NK-92 (cell line): ENCODE data around the gene METTL21C.

ENCODE experiments used
- DNase-seq: peaks from one replicate; lab custom pipeline; 2025; ENCODE audit not compliant: unreplicated experiment; lab: John Stamatoyannopoulos, UW

METTL21C gene

GRCh38 chr13:102667911-102668310 is 26.9 kb downstream of the METTL21C start:
- no peak for DNase-seq

GRCh38 chr13:102667023-102667422 is 27.8 kb downstream of the METTL21C start:
- no peak for DNase-seq

- no peak for DNase-seq
These were observed 35.6 kb downstream of the METTL21C start for GRCh38 chr13:102659168-102659713.

GRCh38 chr13:102658660-102659059 is 36.2 kb downstream of the METTL21C start:
- no peak for DNase-seq

GRCh38 chr13:102657630-102658029 is 37.2 kb downstream of the METTL21C start:
- no peak for DNase-seq

GRCh38 chr13:102654756-102655155 is 40.1 kb downstream of the METTL21C start:
- DNase-seq, result no peak

- no peak for DNase-seq
These were observed 43.0 kb downstream of the METTL21C start for GRCh38 chr13:102651892-102652291.

GRCh38 chr13:102651392-102651791 is 43.5 kb downstream of the METTL21C start:
- DNase-seq, result no peak

GRCh38 chr13:102650444-102650843 is 44.4 kb downstream of the METTL21C start:
- no peak for DNase-seq

GRCh38 chr13:102648046-102648445 is 46.8 kb downstream of the METTL21C start:
- no peak for DNase-seq

- no peak for DNase-seq
These were observed 49.1 kb downstream of the METTL21C start for GRCh38 chr13:102645701-102646100.

GRCh38 chr13:102643656-102644055 is 51.2 kb downstream of the METTL21C start:
- no peak for DNase-seq

GRCh38 chr13:102642475-102642874 is 52.4 kb downstream of the METTL21C start:
- DNase-seq, result no peak

- DNase-seq, result no peak
These were observed 52.8 kb downstream of the METTL21C start for GRCh38 chr13:102642029-102642428.

- no peak for DNase-seq
These were observed 56.1 kb downstream of the METTL21C start for GRCh38 chr13:102638741-102639140.
